ENCODE results near the gene HYOU1. TPM values are rescaled to one million over a fixed set of nuclear protein-coding genes. Genes with fewer than 3 reads are reported as not detected.

The HYOU1 gene
- total RNA-seq, 4 donors from 2014 or later: 10.8 to 91.4 (median 61.2) TPM

- peak; percentile 97 to 98 for DNase-seq
- H3K27ac ChIP-seq: peak within 1 kb of the TSS; percentile 67 to 82
- intact Hi-C loops (cut with DNase I; ENCODE audit: low total_unique reads): no loop called here
- TF ChIP-seq CTCF (IDR thresholded peaks at IDR 0.05) (peak; percentile 83 to 97 (median 90)), POLR2A (IDR thresholded peaks at IDR 0.05) (peak in 1 of 2 donors; percentile 64)
- H3K36me3 ChIP-seq: no peaks in the 10 kb centered on the region
- no peaks in the 10 kb centered on the region for H3K4me1 ChIP-seq
- H3K27me3 ChIP-seq: no peaks in the 10 kb centered on the region
- H3K4me3 ChIP-seq: peak within 1 kb of the TSS; percentile 56 to 59
- H3K9me3 ChIP-seq: no peaks in the 10 kb centered on the region
These were observed 26.5 kb downstream of the HYOU1 start, which contains the start of gene SLC37A4 for GRCh38 chr11:119030329-119031047. SLC37A4 (minus strand) TSS chr11:119030877.

- DNase-seq: no peak
- Histone ChIP-seq H3K4me3 (peak overlapping the region; percentile 56 to 59), H3K36me3 (no peaks in the 10 kb centered on the region), H3K9me3 (no peaks in the 10 kb centered on the region), H3K4me1 (no peaks in the 10 kb centered on the region), H3K27me3 (no peaks in the 10 kb centered on the region), H3K27ac (peak overlapping the region; percentile 67 to 82)
- intact Hi-C loops (cut with DNase I; ENCODE audit: low total_unique reads): no loop called here
- no peak for TF ChIP-seq POLR2A (IDR thresholded peaks at IDR 0.05)
- no peak for TF ChIP-seq CTCF (IDR thresholded peaks at IDR 0.05)
These were observed 27.0 kb downstream of the HYOU1 start for GRCh38 chr11:119030029-119030328.

- intact Hi-C loops (cut with DNase I; ENCODE audit: low total_unique reads): no loop called here
- H3K27ac ChIP-seq: peak overlapping the region; percentile 67 to 82
- no peaks in the 10 kb centered on the region for H3K36me3 ChIP-seq
- no peak for DNase-seq
- H3K9me3 ChIP-seq: no peaks in the 10 kb centered on the region
- H3K4me3 ChIP-seq: peak overlapping the region; percentile 56 to 59
- no peak for TF ChIP-seq CTCF (IDR thresholded peaks at IDR 0.05)
- TF ChIP-seq POLR2A (IDR thresholded peaks at IDR 0.05): no peak
- H3K4me1 ChIP-seq: no peaks in the 10 kb centered on the region
- H3K27me3 ChIP-seq: no peaks in the 10 kb centered on the region
These were observed 27.5 kb downstream of the HYOU1 start for GRCh38 chr11:119029340-119030028.

- Histone ChIP-seq H3K9me3 (no peaks in the 10 kb centered on the region), H3K4me1 (no peaks in the 10 kb centered on the region), H3K27me3 (no peaks in the 10 kb centered on the region), H3K36me3 (no peaks in the 10 kb centered on the region), H3K27ac (peak overlapping the region in 1 of 2 donors; percentile 82), H3K4me3 (no peak overlapping the region)
- no peak for TF ChIP-seq POLR2A (IDR thresholded peaks at IDR 0.05)
- no peak for TF ChIP-seq CTCF (IDR thresholded peaks at IDR 0.05)
- DNase-seq: no peak
- intact Hi-C loops (cut with DNase I; ENCODE audit: low total_unique reads): no loop called here
These were observed 28.0 kb downstream of the HYOU1 start for GRCh38 chr11:119029069-119029339.

- no peaks in the 10 kb centered on the region for H3K4me1 ChIP-seq
- H3K27me3 ChIP-seq: no peaks in the 10 kb centered on the region
- H3K27ac ChIP-seq: peak overlapping the region in 1 of 2 donors; percentile 82
- H3K4me3 ChIP-seq: no peak overlapping the region
- intact Hi-C loops (cut with DNase I; ENCODE audit: low total_unique reads): no loop called here
- TF ChIP-seq CTCF (IDR thresholded peaks at IDR 0.05): no peak
- TF ChIP-seq POLR2A (IDR thresholded peaks at IDR 0.05): no peak
- no peak for DNase-seq
- H3K36me3 ChIP-seq: no peaks in the 10 kb centered on the region
- H3K9me3 ChIP-seq: no peaks in the 10 kb centered on the region
These were observed 28.5 kb downstream of the HYOU1 start for GRCh38 chr11:119028346-119029068.

Data from uterus (tissue), 4 donors.